Activated naive CD4-positive, alpha-beta T cell (primary cell): Measurements from ENCODE around the gene SLCO1C1.
"Not testable (repeated sequence)": the region's sequence is repeated elsewhere in the genome, so short reads cannot be mapped to it uniquely, and the experiment has no call there.

ENCODE experiments used
- DNase-seq, 4 experiments: peaks; one replicate each; lab custom pipeline; 2025; lab: John Stamatoyannopoulos, UW

SLCO1C1 gene, protein sequence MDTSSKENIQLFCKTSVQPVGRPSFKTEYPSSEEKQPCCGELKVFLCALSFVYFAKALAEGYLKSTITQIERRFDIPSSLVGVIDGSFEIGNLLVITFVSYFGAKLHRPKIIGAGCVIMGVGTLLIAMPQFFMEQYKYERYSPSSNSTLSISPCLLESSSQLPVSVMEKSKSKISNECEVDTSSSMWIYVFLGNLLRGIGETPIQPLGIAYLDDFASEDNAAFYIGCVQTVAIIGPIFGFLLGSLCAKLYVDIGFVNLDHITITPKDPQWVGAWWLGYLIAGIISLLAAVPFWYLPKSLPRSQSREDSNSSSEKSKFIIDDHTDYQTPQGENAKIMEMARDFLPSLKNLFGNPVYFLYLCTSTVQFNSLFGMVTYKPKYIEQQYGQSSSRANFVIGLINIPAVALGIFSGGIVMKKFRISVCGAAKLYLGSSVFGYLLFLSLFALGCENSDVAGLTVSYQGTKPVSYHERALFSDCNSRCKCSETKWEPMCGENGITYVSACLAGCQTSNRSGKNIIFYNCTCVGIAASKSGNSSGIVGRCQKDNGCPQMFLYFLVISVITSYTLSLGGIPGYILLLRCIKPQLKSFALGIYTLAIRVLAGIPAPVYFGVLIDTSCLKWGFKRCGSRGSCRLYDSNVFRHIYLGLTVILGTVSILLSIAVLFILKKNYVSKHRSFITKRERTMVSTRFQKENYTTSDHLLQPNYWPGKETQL

DNA sequence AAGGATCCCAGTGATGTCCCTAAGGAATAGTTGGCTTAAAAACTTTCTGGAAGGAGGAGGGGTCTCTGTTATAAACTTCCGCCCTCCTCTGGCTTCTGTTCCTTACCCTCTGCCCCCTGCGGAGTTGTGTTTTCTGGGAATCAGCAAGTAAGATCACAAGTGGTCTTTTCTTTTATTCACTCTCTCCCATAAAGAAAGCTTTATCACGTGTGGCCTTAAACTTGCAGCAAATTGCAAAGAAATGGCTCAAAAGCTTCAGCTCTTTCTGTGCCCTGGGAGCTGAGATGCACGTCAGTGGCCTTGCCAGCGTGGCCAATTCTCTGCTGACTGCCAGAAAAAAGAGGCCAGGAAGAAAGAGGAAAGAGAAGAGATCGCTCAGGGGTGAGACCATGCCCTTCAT lies at the start of gene SLCO1C1:
TSS of gene SLCO1C1 (plus strand) at position 101 of the 400 bp plus-strand sequence. CDS start 4,245 bp downstream, outside the sequence.
- no peak for DNase-seq

DNA sequence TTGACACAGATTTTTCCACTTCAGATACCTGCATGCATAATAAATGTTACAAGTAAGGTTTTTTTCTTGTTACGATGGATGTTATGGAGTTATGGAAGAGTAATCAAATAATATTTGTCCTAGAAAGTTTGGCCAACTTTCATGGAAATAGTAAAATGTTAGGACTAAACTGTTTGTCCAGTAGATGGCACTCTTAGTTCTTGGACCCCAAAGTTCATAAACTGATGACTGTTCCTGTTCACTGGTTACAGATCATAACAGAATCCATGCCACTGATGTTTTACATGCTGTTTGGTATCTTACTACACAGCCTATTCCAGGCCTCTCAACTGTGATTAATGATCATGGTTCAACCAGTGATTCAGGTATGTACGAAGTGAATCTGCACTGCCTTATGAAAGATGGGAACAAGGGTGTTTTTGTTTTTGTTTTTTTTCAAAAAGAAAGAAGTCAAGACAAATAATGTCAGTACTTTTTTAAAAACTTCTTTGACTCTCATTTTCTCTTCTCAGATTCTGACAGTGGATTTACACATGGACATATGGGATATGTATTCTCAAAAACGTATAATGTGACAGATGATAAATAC lies 48.8 kb upstream of the SLCO1C1 start:
- DNase-seq, result no peak

DNA sequence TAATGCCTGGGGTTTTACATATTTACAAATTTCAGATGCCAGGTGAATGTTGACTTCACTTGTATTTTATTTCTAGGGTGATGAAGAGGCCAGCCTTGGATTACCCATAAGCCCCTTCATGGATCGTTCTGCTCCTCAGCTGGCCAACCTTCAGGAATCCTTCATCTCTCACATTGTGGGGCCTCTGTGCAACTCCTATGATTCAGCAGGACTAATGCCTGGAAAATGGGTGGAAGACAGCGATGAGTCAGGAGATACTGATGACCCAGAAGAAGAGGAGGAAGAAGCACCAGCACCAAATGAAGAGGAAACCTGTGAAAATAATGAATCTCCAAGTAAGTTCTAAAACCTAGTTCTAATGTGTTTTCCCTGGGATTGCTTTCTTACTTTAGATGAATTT lies 41.3 kb upstream of the SLCO1C1 start:
- no peak for DNase-seq

DNA sequence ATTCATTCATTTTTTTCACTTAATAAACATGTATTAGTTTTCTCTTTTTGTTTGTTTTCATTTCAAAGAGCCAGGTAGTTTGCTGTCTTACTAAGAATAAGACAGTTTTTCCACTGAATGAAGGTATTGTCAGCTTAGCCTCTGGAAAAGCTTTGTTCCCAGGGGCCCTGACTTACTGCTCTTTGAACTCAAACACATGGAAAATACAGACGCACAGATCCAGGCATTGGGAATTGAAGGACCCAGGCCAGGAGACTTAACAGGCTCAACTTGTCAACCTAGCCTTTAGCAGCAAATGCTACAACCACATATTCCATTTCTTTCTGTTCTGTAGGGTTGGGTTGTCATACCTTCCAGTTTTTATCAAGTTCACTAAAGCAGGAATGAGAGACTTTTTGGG lies 38.5 kb upstream of the SLCO1C1 start:
- no peak for DNase-seq

DNA sequence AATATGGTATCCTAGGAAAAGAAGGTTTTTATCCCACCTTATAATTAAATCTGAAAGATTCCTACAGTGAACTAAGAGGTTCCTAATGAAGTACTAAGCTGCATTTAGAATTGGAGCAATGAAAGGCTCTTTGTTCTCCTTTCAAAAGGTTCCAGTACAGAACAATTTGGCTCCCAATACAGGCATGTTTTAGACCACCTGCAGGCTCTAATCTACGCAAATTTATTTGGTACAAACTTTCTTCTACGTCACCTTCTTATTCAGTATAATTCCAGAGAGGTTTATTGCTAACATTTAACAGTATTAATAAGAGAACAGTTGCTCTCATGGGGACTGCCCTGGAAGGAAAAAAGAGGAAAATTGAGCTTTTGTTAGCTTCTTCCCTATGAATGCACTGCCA lies 37.6 kb upstream of the SLCO1C1 start:
- no peak for DNase-seq

DNA sequence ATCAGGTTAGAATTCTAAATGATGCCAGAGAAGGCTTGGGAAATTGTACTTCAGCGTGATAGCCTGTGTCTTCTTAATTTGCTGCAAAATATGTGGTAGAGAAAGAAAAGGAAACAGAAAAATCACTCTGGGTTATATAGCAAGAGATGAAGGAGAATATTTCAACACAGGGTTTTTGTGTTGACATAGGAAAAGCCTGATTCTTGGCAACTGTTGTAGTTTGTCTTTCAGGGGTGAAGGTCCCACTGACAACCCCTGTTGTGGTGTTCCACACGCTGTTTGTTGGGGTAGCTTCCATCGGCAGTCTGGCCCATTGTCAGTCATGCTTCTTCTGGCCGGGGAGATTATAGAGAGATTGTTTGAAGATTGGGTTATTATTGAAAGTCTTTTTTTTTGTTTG lies 13.8 kb upstream of the SLCO1C1 start:
- DNase-seq, result no peak

DNA sequence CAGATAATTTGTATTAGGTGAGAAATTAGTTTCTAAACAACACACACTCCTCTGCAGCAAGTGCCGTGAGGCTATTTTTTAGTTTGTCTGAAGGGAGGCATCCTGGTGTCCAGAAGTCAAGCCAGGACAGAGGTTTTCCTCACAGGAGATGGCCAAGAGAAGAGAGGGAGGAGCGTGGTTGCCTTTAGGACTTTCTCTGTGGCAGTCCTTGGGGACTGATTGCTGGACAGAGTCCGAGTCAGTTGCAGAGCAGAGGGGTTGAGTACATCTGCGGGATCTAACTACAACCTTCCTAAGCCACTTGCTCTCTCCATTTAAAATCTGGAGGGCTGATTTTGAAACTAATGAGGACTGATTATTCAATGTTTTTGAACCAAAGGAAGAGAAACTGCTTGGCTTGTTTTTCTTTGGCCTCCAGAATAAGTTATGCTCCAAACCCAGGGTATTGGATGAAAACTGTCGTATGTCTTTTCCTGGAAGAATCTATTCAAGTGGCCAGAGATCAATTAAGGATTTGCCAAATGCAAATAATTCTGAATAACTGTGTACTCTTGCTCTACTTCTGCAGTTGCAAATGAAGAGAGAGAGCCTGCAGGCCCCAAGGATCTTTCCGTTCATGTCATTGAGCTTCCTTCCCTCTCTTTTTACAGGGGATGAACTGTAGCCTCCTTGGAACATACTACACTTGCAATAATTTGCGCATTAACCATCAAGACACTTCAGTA lies 1.2 kb downstream of the SLCO1C1 start:
- DNase-seq, result no peak

DNA sequence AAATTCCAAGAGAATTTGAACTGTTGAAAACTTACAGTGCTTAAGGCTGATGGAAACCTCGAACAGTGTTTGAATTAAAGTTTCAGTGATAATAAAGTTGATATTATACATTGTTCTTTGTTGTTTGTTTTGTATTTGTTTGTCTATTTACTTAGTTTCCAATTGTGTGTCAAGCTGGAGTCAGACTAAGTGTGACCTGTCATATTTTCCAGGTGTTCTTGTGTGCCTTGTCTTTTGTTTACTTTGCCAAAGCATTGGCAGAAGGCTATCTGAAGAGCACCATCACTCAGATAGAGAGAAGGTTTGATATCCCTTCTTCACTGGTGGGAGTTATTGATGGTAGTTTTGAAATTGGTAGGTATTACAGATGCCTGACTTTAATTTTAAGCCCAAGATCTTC lies 6.0 kb downstream of the SLCO1C1 start:
- no peak for DNase-seq

DNA sequence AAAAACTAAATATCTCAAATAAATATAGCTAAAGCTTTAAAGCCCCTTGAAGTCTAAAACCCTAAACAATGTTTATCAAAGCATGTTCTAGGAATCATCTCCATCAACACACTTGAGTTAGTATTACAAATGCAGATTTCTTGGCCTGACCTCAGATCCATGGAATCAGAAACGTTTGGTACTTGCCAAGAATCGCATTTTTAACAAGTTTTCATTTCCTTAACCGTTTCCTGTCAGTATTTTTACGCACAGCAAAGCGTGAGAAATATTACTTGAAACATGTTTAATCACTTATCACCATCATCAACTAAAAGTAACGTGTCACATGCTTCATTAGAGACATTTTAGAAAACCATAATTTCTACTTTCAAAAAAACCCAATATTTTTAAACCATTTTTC lies 9.7 kb downstream of the SLCO1C1 start:
- no peak for DNase-seq

DNA sequence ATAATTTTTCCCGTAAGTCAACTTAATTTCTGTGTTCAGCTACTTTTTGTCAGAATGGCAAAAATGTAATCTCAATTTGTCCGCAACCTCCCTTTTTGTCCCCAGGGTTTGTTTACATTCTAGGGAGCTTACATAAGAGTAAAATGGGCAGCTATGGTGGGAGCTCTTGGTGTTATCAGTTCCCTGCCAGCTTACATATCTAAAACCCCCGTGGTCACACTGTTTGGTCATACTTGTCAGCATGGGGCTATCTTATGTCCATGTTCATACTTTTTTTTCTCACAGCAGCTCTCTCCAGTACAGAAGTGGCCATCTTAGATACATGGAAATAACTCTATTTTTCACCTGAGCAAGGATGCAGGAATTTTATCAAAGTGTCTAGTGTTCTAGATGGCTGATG lies 16.7 kb downstream of the SLCO1C1 start:
- no peak for DNase-seq

DNA sequence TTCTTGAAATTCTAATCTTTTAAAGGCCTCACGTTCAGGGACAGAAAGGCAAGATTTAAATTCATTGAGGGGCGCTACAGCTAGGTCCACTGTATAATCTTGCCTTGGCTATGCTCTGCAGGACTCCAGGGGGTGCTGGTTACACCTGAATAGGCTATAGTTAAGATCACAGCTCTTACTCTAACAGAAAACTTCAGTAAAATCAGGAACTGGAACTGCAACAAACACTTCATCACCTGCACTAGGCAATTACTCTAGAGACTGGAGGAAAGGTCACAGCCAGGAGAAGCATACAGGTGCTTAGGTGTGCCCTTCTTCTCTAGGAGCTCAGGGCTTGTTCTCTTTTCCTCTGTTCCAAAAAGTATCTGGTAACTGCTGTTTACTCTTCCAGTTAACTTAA lies 20.9 kb downstream of the SLCO1C1 start:
- DNase-seq, result no peak

DNA sequence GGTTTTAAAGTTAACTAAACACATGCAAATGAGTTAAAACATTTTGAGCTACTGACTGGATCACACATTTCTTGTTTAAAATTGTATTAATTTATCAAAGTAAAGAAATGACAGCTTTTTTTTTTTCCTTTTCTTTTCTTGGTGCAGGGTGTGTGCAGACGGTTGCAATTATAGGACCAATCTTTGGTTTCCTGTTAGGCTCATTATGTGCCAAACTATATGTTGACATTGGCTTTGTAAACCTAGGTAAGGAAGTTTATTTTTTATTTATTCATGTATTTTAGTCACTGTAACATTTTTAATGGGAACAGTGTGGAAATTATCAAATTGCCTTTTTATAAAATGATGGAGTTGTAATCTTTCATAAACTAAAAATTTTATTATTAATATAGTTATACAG lies 21.9 kb downstream of the SLCO1C1 start:
- no peak for DNase-seq

DNA sequence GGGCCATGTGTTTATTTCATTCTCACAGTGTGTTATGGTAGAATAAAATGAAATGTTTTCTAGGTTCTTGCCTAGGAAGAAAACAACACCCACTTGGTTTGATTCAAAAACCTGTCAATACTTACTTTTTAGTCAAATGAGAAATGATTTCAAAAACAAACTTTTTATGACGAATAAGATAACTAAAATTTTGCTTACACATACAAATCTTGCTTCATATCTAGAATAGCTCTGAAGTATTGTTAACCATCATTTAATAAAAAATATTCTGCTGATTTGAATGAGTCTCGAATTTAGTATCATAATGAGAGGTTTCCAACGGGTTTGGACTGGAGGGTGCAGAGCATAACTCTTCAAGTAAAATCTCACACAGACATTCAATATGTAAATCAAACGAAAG lies 23.2 kb downstream of the SLCO1C1 start:
- no peak for DNase-seq

DNA sequence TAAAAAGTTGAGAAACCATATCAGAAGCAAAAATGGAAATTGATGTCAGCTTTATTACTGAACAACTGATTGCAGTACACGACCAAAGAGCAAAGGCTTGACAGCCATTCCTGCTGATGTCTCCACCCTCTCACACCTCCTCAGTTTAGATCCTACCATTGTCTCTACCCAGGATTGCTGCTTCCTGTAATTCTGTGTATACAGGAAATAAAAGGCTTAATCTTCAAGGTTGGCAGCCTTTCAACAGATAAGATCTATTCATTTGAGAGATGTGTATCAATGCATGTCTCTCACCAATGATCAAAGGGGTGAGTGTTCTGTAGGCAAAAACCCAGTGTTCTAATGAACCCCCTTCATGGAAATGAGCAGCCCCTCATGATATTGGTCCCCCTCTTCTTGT lies 27.0 kb downstream of the SLCO1C1 start:
- no peak for DNase-seq

DNA sequence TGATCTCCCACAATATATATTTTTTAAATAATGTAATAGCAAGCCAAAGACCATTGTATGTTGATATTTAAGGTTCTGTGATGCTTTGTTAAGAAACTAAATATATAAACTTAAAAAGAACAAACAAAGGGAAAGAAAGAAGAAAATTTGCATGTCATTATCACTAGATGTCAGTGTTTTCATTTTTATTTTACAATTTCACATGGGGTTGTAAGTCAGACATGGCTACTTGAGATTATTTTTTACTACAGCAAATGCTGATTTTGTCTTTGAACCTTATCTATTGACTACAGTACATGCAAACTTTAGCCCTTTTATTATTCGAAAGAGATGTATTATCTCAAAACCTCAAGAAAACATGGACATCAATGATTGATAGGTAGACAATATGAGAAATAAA lies 36.1 kb downstream of the SLCO1C1 start:
- no peak for DNase-seq

DNA sequence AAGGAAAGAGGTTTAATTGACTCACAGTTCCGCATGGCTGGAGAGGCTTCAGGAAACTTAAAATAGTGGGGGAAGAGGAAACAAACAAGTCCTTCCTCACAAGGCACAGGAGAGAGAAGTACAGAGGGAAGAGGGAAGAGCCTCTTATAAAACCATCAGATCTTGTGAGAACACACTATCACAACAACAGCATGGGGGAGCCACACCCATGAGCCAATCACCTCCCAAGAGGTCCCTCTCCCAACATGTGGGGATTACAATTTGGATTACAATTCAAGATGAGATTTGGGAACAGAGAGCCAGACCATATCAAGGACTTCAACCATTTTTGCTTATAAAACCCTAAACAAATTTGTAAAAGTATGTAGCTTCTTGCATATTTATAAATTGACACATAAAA lies 45.8 kb downstream of the SLCO1C1 start:
- DNase-seq, result no peak

DNA sequence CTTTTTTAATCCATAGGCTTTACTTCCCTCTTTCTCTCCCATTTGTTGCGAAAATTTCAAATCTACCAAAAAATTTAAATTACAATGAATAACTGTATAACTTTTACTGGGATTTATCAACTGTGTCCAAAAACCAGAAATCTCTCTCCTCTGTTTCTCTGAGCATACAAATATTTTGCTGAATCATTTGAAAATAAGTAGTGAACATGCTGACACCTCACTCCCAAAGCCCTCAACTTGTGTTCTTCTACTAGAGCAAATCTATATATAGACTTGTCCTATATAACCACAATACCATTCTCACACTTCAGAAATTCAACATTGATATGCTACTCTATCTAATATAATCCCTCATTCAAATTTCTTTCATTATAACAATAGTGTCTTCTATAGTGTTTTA lies 53.1 kb downstream of the SLCO1C1 start:
- DNase-seq, result no peak

DNA sequence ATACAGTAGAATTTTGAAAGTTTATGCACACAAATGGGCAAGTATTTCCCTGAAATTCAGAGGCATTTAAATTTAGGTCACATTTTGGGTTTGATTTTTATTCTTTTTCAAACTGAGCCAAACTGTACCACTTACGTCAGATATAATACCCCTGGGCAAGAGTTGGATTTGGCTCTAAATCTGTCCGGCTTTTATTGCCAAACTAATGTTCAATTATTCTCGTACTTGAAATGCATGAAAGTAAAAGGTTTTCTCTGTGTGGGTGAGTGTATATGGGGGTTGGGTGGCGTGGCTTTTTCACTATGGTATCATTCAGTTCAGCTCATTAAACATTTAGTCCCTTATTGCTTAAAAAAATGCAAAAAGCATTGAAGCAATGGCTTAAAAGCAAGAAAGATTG lies 55.9 kb downstream of the SLCO1C1 start:
- no peak for DNase-seq

DNA sequence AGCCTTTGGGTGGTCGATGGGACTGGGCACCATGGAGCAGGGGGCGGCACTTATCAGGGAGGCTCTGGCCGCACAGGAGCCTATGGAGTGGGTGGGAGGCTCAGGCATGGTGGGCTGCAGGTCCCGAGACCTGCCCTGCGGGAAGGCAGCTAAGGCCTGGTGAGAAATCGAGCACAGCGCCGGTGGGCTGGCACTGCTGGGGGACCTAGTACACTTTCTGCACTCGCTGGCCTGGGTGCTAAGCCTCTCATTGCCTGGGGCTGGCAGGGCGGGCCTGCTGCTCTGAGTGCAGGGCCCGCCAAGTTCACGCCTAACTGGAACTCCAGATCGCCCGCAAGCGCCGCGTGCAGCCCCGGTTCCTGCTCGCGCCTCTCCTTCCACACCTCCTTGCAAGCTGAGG lies 82.3 kb downstream of the SLCO1C1 start:
- DNase-seq, result no peak

DNA sequence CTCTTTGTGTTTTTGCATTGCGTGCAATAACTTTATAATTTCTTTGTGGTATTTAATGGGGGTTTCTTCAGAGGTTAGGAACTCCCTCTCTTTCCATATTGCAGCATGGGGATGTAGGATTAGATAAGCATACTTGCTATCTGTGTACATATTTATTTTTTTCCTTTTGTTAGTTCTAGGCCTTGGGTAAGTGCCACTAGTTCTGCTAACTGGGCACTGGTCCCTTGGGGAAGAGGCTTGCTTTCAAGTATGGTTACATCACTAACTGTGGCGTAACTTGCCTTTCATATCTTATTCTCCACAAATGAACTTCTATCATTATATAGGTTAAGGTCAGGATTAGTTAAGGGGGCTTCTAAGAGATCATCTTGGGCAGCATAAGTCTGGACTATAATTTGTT lies 83.8 kb downstream of the SLCO1C1 start:
- DNase-seq, result no peak

DNA sequence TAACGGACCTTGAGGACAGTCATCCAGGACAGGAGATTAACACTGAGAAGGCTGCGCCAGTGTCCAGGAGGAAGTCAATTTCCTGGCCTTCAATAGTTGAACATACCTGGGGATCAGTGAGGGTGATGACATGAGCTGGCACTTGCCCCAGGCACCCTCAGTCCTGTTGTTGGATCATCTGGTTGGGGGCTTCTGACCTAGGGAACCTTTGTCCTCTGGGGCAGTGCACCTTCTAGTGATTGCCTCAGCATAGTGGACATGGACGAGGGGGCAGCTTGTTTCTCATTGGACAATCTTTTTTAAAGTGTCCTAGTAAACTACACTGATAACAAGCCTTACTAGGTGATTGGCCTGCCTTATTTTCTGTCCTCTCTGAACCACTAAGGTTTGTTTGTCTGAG lies 84.8 kb downstream of the SLCO1C1 start:
- DNase-seq, result not testable (repeated sequence)

DNA sequence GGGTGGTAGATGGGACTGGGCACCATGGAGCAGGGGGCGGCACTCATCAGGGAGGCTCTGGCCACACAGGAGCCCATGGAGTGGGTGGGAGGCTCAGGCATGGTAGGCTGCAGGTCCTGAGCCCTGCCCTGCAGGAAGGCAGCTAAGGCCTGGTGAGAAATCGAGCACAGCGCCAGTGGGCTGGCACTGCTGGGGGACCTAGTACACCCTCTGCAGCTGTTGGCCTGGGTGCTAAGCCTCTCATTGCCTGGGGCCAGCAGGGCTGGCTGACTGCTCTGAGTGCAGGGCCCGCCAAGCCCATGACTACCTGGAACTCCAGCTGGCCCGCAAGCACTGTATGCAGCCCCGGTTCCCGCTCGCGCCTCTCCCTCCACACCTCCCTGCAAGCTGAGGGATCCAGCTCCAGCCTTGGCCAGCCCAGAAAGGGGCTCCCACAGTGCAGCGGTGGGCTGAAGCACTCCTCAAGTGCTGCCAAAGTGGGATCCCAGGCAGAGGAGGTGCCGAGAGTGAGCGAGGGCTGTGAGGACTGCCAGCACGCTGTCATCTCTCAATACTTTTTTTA lies 88.7 kb downstream of the SLCO1C1 start:
- not testable (repeated sequence) for DNase-seq
